CD14-positive monocyte (primary cell): ENCODE results near the gene OR52B6. TPM values are rescaled to one million over a fixed set of nuclear protein-coding genes. Genes with fewer than 3 reads are reported as not detected.

Source experiments
- DNase-seq, 3 donors: peaks; one replicate each; pipeline ENCODE4 v3.0.0-alpha.2; 2011 to 2022
- H2AFZ ChIP-seq: 2 replicates; pipeline ENCODE4 v1.6.0; 2012; ENCODE audit warnings: mild to moderate bottlenecking, low read depth, low read length, inconsistent platforms; ENCODE audit not compliant: insufficient read depth, poor library complexity, severe bottlenecking
- H3K27ac ChIP-seq, 2 donors: 1 replicate in 1 of 2; 2 replicates in 1 of 2; pipeline ENCODE4 v1.5.1; 2012 to 2013; ENCODE audit warnings: low read length in 2 of 2, control low read depth in 1 of 2, inconsistent platforms in 1 of 2, low read depth in 1 of 2, mild to moderate bottlenecking in 1 of 2
- H3K27me3 ChIP-seq, 2 donors: one replicate each; pipeline versions ENCODE4 v1.6.0 to v1.6.1; 2011 to 2013; ENCODE audit warnings: low read length in 2 of 2; ENCODE audit not compliant: control insufficient read depth in 2 of 2, insufficient read depth in 2 of 2
- H3K36me3 ChIP-seq, 2 donors: replicated peaks in 1 of 2; 1 replicate in 1 of 2; 2 replicates in 1 of 2; pipeline versions ENCODE4 v1.5.1 to v1.6.1; 2012 to 2013; ENCODE audit warnings: low read length in 2 of 2, control low read depth in 1 of 2, inconsistent platforms in 1 of 2, mild to moderate bottlenecking in 1 of 2; ENCODE audit not compliant: insufficient read depth in 2 of 2, control insufficient read depth in 1 of 2
- H3K4me1 ChIP-seq, 2 donors: 1 replicate in 1 of 2; 2 replicates in 1 of 2; pipeline versions ENCODE4 v1.5.1 to v1.6.1; 2012 to 2013; ENCODE audit warnings: low read length in 2 of 2, control low read depth in 1 of 2, inconsistent platforms in 1 of 2, mild to moderate bottlenecking in 1 of 2, moderate library complexity in 1 of 2; ENCODE audit not compliant: insufficient read depth in 2 of 2, control insufficient read depth in 1 of 2
- H3K4me2 ChIP-seq: replicated peaks from 2 replicates; pipeline ENCODE3; 2012; ENCODE audit warnings: low read length, moderate library complexity, mild to moderate bottlenecking; ENCODE audit not compliant: poor library complexity, severe bottlenecking; ENCODE audit errors: extremely low read depth
- H3K4me3 ChIP-seq, 3 experiments: fragments of 200-600 bp in 1 of 3; sonication (generic) in 1 of 3; replicated peaks in 1 of 3; 1 replicate in 2 of 3; 2 replicates in 1 of 3; pipeline ENCODE4 v1.5.1; 2011 to 2013; ENCODE audit warnings: low read length in 3 of 3, mild to moderate bottlenecking in 3 of 3, control low read depth in 2 of 3, low read depth in 2 of 3, inconsistent platforms in 1 of 3, moderate library complexity in 1 of 3
- H3K79me2 ChIP-seq: 2 replicates; pipeline ENCODE4 v1.6.0; 2012; ENCODE audit warnings: mild to moderate bottlenecking, control low read depth, inconsistent platforms, low read length, moderate library complexity; ENCODE audit not compliant: insufficient read depth
- H3K9ac ChIP-seq: 2 replicates; pipeline ENCODE4 v1.6.0; 2017; ENCODE audit warnings: low read length, mild to moderate bottlenecking; ENCODE audit not compliant: insufficient read depth, poor library complexity, severe bottlenecking
- H3K9me3 ChIP-seq, 2 donors: replicated peaks in 1 of 2; 1 replicate in 1 of 2; 2 replicates in 1 of 2; pipeline versions ENCODE4 v1.5.1 to v1.6.1; 2012 to 2013; ENCODE audit warnings: low read length in 2 of 2, control low read depth in 1 of 2; ENCODE audit not compliant: control insufficient read depth in 1 of 2, insufficient read depth in 1 of 2
- H4K20me1 ChIP-seq: 2 replicates; pipeline ENCODE4 v1.6.0; 2012; ENCODE audit warnings: mild to moderate bottlenecking, low read length, control low read depth, moderate library complexity; ENCODE audit not compliant: insufficient read depth
- H3K27ac Mint-ChIP-seq, 7 donors: one replicate each; pipeline ENCODE4 v1.8.0; 2020; ENCODE audit warnings: mild to moderate bottlenecking in 7 of 7, mixed read lengths in 7 of 7, moderate library complexity in 6 of 7, inconsistent platforms in 2 of 7
- H3K27me3 Mint-ChIP-seq, 3 donors: one replicate each; pipeline ENCODE4 v1.8.0; 2021 to 2022; ENCODE audit warnings: low read depth in 3 of 3, mild to moderate bottlenecking in 3 of 3, mixed read lengths in 3 of 3, moderate library complexity in 3 of 3, inconsistent platforms in 1 of 3
- H3K36me3 Mint-ChIP-seq, 2 donors: one replicate each; pipeline ENCODE4 v1.8.0; 2020; ENCODE audit warnings: mixed read lengths in 2 of 2, inconsistent platforms in 1 of 2, mild to moderate bottlenecking in 1 of 2
- H3K4me1 Mint-ChIP-seq: one replicate; pipeline ENCODE4 v1.8.0; 2020; ENCODE audit warnings: mild to moderate bottlenecking, mixed read lengths
- H3K4me3 Mint-ChIP-seq, 2 donors: one replicate each; pipeline ENCODE4 v1.8.0; 2020; ENCODE audit warnings: mild to moderate bottlenecking in 2 of 2, mixed read lengths in 2 of 2, moderate library complexity in 1 of 2
- H3K9me3 Mint-ChIP-seq, 7 donors: one replicate each; pipeline ENCODE4 v1.8.0; 2020 to 2022; ENCODE audit warnings: mixed read lengths in 7 of 7, mild to moderate bottlenecking in 6 of 7, moderate library complexity in 6 of 7, inconsistent platforms in 2 of 7
- WGBS: methylation state at CpG from one replicate; pipeline ENCODE4 v1.1.5; 2013; ENCODE audit warnings: missing lambda C conversion rate; ENCODE audit not compliant: insufficient coverage; 5-methylcytosine and 5-hydroxymethylcytosine counted together
- intact Hi-C, 2 donors: fragments of 100-400 bp; cut with micrococcal nuclease; formaldehyde crosslinking; loops; one replicate each; pipeline versions ENCODE4 v1.15.0 to v1.15.1; 2023
- polyA plus RNA-seq, 3 donors: library from polyadenylated mRNA; depleted of rRNA in 1 of 3; unstranded in 2 of 3; stranded (reverse) in 1 of 3; fragments of 300-500 nt in 2 of 3; fragments of >200 nt in 1 of 3; fragmentation: Illumina TruSeq in 2 of 3; gene quantifications; 1 replicate in 2 of 3; 2 replicates in 1 of 3; pipeline ENCODE4 v1.2.3, GENCODE V29; 2012 to 2021
- TF ChIP-seq, protein P1 (sequence below): fragments of 200-600 bp; IDR thresholded peaks from one replicate; pipeline ENCODE4 v1.8.0; 2022; ENCODE audit warnings: antibody characterized with exemption, mild to moderate bottlenecking

The OR52B6 gene
- polyA plus RNA-seq, 3 donors = not detected

DNA sequence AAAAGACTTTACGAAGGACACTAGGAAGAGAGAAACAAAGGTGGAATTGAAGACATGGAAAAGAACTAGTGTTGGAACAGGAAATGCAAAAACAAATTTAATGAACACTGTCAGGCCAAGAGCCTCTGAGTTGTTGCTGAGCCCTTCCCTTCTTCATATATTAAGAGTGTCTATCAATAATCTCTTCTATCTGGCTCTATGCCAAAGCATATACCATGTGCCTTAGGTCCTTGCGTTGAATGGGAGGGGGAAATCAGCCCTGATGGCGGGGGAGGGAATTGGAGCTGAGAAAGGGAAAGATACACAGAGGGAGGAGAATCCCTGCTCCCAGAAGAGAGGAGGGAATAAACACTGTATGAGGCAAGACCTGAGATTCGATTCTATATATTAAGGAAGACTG, 5.5 kb upstream of the OR52B6 start:
- no peaks in the 10 kb centered on the region for H3K79me2 ChIP-seq
- Mint-ChIP-seq H3K27me3 (no peaks in the 10 kb centered on the region), H3K4me3 (no peak overlapping the region), H3K36me3 (no peaks in the 10 kb centered on the region), H3K27ac (no peak overlapping the region), H3K4me1 (no peaks in the 10 kb centered on the region), H3K9me3 (peaks cover 0 to 8% (median 2%) of the 10 kb centered on the region in 7 donors)
- H3K9ac ChIP-seq = no peak overlapping the region
- TF ChIP-seq, protein P1, sequence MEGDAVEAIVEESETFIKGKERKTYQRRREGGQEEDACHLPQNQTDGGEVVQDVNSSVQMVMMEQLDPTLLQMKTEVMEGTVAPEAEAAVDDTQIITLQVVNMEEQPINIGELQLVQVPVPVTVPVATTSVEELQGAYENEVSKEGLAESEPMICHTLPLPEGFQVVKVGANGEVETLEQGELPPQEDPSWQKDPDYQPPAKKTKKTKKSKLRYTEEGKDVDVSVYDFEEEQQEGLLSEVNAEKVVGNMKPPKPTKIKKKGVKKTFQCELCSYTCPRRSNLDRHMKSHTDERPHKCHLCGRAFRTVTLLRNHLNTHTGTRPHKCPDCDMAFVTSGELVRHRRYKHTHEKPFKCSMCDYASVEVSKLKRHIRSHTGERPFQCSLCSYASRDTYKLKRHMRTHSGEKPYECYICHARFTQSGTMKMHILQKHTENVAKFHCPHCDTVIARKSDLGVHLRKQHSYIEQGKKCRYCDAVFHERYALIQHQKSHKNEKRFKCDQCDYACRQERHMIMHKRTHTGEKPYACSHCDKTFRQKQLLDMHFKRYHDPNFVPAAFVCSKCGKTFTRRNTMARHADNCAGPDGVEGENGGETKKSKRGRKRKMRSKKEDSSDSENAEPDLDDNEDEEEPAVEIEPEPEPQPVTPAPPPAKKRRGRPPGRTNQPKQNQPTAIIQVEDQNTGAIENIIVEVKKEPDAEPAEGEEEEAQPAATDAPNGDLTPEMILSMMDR = no peak
- no peaks in the 10 kb centered on the region for H3K27me3 ChIP-seq
- DNase-seq = no peak
- no peak overlapping the region for H2AFZ ChIP-seq
- no peaks in the 10 kb centered on the region for H4K20me1 ChIP-seq
- H3K36me3 ChIP-seq = no peaks in the 10 kb centered on the region
- H3K4me3 ChIP-seq = no peak overlapping the region
- H3K4me1 ChIP-seq = no peaks in the 10 kb centered on the region
- no peak overlapping the region for H3K4me2 ChIP-seq
- intact Hi-C loops = no loop called here
- H3K9me3 ChIP-seq = no peaks in the 10 kb centered on the region
- H3K27ac ChIP-seq = no peak overlapping the region
- WGBS = 90% methylated on average over 2 of the region's 4 CpGs

DNA sequence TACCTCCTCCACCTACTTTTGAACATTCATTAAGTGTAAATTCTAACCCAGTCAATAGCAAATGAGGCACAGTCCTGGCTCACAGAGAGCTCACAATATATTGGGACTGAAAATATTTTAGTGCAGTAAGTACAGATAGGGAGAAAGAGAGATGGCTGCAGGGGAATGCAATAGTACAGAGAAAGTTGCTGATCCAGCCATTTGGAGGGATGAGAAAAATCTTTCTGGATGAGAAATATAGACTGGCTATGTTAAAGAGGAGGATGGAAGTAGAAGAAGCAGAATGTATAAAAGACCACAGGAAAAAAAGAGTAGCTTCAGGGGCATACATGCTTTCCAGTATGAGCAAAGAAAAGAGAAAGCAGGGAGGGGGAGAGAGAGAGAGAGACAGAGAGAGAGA, 3.6 kb upstream of the OR52B6 start:
- no peak overlapping the region for H3K27ac ChIP-seq
- H3K79me2 ChIP-seq = no peaks in the 10 kb centered on the region
- H3K27me3 ChIP-seq = no peaks in the 10 kb centered on the region
- no peaks in the 10 kb centered on the region for H4K20me1 ChIP-seq
- no peak overlapping the region for H3K27ac Mint-ChIP-seq
- DNase-seq = no peak
- H3K9me3 Mint-ChIP-seq = peaks cover 0 to 3% (median 0%) of the 10 kb centered on the region in 7 donors
- H3K36me3 ChIP-seq = no peaks in the 10 kb centered on the region
- H3K27me3 Mint-ChIP-seq = no peaks in the 10 kb centered on the region
- no peak overlapping the region for H3K4me3 ChIP-seq
- H3K4me1 Mint-ChIP-seq = no peaks in the 10 kb centered on the region
- H3K9me3 ChIP-seq = no peaks in the 10 kb centered on the region
- no peaks in the 10 kb centered on the region for H3K36me3 Mint-ChIP-seq
- H2AFZ ChIP-seq = no peak overlapping the region
- no peaks in the 10 kb centered on the region for H3K4me1 ChIP-seq
- H3K9ac ChIP-seq = no peak overlapping the region
- H3K4me2 ChIP-seq = no peak overlapping the region
- TF ChIP-seq, protein P1 = no peak
- intact Hi-C loops = no loop called here
- no peak overlapping the region for H3K4me3 Mint-ChIP-seq
